LoVo (cell line): ENCODE measurements around the gene MCTP2.

Experiments
- DNase-seq: peaks from one replicate; pipeline ENCODE4 v3.0.0-alpha.2; 2016; ENCODE audit warnings: low spot score

Gene MCTP2

DNA sequence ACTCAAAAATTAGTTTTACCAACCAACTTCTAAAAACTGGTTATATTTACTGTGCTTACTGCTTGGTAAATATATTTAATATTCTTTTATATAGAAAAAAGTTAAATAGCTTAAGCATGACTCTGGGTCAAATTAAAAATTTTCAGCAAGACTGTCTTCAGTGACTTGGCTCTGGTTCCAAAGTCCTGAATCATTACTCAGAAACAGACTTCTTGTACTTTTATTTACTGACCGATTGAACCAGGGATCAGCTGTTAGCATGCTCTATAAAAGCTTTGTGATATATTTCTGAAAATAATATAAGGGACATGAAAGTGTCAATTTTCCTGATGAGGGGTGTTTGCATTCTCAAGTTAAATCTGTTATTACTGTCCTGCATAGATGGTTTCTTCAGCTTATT, 164.3 kb downstream of the MCTP2 start:
- DNase-seq: no peak

GRCh38 chr15:94397337-94397736, 166.0 kb downstream of the MCTP2 start:
- DNase-seq: no peak

- no peak for DNase-seq
Measured at GRCh38 chr15:94398001-94398400, 166.6 kb downstream of the MCTP2 start.

GRCh38 chr15:94400526-94401298, 169.4 kb downstream of the MCTP2 start:
- no peak for DNase-seq

GRCh38 chr15:94403331-94403730, 172.0 kb downstream of the MCTP2 start:
- DNase-seq: no peak

- no peak for DNase-seq
Measured at GRCh38 chr15:94404733-94405283, 173.4 kb downstream of the MCTP2 start.

DNA sequence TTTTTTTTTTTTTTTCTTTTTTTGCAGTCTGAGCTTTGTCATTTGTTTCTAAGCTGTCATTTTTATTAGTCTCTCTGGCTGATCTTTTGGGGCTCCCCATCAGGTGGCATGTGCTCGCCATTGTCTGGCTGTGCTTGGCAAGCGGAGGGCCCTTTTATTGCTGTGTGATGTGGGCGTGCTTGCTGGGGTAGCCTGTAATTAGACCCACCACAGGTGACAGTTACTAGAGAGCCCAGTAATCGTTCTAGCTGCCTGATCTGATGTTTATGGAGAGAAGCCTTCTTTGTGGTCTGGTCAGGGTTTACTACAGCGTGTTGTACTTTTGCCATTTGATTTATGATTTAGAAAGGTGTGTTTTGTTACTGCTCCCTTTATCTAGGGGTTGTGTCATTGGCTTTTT, 179.9 kb downstream of the MCTP2 start:
- DNase-seq: no peak

GRCh38 chr15:94411846-94412245, 180.5 kb downstream of the MCTP2 start:
- DNase-seq: no peak

DNA sequence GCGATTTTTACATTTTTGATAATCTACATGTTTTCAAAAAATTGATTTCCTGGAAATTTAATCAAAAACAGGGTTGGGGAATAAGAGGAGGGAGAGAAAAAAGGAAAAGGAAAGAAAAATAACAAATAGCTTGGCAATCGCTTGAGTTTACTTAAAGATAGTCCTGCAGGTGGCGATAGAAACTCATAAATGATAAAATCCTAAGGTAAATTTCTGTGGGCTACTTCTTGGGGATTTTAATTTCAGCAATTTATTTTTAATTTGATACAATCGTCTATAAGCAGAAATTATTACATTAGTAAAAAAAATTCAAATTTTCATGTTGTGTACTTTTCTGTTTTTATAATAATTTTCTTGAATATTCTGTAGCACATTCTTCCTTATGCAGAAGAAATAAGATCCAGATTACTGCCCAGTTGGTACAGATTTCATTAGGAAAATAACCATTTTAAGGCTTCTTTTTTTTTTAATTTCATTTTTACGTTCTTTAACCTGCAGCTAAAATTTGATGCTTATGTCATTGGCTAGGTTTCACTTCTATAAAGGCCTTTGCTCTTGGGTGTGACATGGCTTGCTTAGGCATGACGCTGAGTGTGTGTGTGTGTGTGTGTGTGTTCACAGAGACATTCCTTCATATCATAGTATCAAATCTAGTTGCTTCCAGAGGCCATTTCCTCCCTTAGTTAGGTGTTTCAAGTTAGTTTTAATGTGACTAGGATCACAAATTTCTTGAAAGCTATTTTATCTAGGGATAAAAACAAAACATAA, 181.8 kb downstream of the MCTP2 start:
- peak; percentile 11 for DNase-seq

DNA sequence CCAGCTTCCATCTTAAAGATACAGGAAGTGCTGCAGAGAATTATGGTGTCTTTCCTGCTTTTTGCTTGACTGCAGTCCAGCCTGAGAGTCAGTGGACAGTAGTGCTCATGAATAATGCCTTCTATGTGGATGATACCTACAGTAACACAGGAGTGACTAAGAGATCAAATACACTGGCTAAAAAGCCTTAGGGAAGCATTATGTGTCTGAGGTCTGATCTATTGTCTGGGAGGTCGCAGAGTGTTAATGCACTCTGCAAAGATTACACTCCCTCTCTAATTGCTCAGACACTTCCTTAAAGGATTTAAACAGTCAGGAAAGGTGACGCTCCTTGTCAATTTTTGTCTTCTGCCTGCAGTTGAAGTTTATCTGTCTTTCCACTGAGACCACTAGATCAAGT, 183.6 kb downstream of the MCTP2 start:
- no peak for DNase-seq

DNA sequence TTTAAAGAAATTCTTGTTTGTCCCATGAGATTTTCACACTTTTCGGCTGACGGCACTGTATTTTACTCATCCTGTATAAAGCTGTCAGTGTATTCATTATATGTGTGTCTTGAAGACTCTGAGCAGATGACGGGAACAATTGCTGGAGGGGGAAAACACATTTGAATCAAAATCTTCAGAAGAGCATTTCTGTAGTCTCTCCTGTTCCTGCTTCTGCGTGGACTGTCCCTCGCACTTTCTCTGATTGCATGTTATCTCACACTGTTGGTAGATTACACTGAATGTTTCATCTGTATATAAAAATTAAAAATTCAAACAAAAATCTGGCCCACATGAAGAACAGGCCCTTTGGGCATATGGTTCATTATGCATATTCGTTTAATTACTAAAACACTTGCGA, 184.9 kb downstream of the MCTP2 start:
- no peak for DNase-seq

DNA sequence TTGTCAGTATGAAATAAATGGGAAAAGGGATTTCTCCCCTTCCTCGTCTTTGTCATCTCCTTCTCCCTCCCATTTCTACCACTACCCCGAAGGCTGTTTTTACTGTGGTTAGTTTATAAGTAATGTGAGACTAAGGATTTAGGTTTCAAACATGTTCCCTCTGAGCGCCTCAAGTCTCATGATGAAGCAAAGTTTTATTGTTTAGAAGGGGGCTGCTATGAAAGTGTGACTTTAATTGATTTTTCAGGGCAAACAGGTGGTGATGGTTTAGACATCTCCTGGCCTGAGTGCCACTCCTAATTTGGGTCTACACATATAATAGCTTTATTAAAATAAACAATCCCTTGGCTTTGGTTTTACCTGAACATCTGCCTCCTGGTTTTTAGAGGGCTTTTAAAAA, 185.5 kb downstream of the MCTP2 start:
- no peak for DNase-seq

DNA sequence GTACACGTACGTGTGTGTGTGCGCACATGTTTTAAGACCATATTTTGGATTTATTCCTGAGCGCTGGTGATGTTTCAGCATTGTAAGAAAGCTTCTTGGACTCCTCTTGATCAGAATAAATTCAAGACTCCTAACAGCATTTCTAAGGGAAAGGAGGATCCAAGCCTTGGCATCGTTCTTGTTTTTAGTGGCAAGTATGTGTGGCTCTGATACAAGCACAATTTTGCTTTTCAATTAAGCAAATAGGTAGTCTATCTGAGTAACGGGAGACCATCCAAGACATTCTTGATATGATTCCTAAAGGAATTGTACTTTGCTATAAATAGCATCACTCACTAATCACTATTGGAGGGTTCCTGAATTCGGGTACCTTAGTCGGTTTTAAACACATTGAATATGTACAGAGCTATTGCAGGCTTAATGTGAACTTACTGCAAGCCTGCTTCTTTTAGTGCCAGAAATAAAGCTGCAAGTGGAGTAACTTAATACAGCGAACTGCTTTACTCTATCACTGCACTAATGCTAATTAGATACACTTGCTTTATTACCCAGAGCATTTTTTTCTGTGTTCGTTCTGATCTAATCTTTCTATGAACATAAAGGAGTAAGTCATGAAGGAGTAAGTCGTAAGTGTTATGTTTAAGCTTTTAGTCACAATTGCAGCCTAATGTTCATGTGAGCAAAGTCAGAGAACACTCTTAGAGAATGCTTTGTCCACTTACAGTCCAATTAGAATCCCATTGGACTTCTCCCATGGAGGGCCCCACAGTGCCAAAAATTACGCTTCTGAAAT, 186.3 kb downstream of the MCTP2 start:
- DNase-seq: no peak

GRCh38 chr15:94421706-94422105, 190.3 kb downstream of the MCTP2 start:
- no peak for DNase-seq

GRCh38 chr15:94432279-94432678, 200.9 kb downstream of the MCTP2 start:
- no peak for DNase-seq

DNA sequence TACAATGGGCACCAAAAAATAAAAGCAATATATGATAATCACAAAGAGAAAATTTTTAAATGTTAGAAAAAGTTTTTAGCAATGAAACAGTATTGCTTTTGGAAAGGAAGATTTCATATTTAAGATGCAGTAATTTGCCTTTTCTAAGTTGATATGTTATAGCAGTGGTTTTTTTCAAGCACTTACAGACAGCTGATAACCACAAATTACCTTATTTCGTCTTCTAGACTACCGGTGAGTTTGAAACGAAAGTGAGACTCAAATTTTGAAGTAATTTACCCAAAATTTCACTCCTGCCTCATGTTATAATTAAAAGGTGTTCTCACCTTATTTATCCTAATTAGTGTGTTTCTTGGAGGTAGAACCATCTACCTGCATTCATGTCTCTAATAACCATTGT, 207.8 kb downstream of the MCTP2 start:
- DNase-seq: no peak

DNA sequence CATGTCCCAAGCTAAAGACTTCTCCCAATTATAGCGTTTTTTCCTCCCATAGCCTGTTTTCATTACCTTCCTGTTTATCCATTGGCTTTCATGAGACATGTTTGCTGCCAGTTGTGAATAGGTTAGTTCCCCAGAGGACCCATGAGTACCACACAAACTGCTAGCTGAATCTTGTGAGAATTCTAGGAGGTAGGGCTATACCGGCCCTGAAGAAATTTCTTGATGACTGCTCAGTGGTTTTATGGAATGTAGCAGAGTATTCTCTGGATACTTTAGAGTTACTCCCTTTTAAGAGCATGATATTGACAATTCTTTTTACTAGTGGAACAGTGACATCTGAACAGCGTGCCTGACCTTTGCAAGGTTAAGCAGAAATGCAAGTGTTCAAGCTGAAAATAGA, 210.4 kb downstream of the MCTP2 start:
- no peak for DNase-seq

DNA sequence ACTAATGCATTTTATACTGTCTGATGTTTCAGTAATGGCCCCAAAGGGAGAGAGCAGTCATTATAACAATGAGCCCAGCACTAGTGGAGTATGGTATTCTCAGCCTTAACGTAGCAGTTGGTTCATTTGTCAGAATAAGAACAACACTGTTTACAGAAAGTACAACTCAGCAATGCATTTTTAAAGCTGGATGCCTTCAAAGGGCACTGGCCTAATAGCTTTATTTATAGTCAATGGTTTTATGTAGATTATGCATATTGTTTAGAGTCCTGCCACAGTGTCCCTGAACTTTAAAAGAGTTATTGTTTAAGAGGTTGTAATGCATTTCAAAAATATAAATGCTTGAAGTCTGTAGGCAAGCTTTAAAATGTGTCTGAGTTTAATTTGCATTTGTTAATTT, 211.1 kb downstream of the MCTP2 start:
- no peak for DNase-seq

DNA sequence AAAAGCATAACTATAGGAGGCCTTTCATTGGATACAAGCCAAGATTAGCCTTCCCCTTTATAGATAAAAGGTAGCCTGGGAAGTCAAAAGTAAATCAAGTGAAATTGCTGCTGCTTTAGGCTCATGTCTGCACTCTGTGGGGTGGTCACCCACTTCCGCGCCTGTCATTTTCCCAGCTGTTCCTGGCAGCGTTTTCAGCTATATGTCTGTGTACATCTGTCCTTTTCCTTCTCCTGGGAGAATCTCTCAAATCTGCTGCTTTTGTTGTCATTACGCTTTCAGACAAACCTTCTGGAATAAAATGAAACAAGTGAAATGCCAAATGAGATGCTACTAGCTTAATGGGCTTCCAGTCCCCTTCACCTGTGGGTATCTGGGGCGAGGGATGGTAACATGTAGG, 211.8 kb downstream of the MCTP2 start:
- no peak for DNase-seq

- DNase-seq: no peak
Measured at GRCh38 chr15:94445566-94446160, 214.3 kb downstream of the MCTP2 start.

GRCh38 chr15:94446441-94446840, 215.1 kb downstream of the MCTP2 start:
- no peak for DNase-seq

GRCh38 chr15:94451466-94451865, 220.1 kb downstream of the MCTP2 start:
- no peak for DNase-seq
